OCI-LY7 (cell line): ENCODE measurements around the gene ATF7. TPM values are rescaled to one million over a fixed set of nuclear protein-coding genes. Genes with fewer than 3 reads are reported as not detected.
"Not testable (repeated sequence)": the region's sequence is repeated elsewhere in the genome, so short reads cannot be mapped to it uniquely, and the experiment has no call there.

Experiments
- BruUV-seq: library from RNA; stranded (reverse); fragments of 400-500 nt; replicated peaks from 2 replicates; lab custom pipeline; 2021; lab: Mats Ljungman, UMichigan
- CTCF ChIA-PET: fragments of 300-600 bp; sonication (Branson Sonifier 250); formaldehyde crosslinking; loops from one replicate; lab custom pipeline; 2022; ENCODE audit warnings: antibody characterized with exemption; ENCODE audit not compliant: unreplicated experiment; lab: Charles Lee
- POLR2A ChIA-PET: fragments of 300-600 bp; sonication (Branson Sonifier 250); formaldehyde crosslinking; loops from one replicate; lab custom pipeline; 2022; ENCODE audit warnings: antibody characterized with exemption; lab: Charles Lee
- DNase-seq: peaks from one replicate; pipeline ENCODE4 v3.0.0-alpha.2; 2015; ENCODE audit warnings: low spot score
- H2AFZ ChIP-seq: fragments of 200-600 bp; sonication (generic), shearing (Covaris generic); 2 replicates; pipeline ENCODE4 v1.6.1; 2014; ENCODE audit warnings: mild to moderate bottlenecking, antibody characterized with exemption, low read length, moderate library complexity
- H3K27ac ChIP-seq: fragments of 200-600 bp; sonication (generic); 2 replicates; pipeline ENCODE4 v1.5.1; 2014; ENCODE audit warnings: mixed run types, low read depth, mild to moderate bottlenecking, moderate library complexity, low read length, inconsistent platforms; ENCODE audit not compliant: poor library complexity, severe bottlenecking
- H3K36me3 ChIP-seq: fragments of 200-600 bp; sonication (generic); 2 replicates; pipeline ENCODE4 v1.6.1; 2014; ENCODE audit warnings: mild to moderate bottlenecking, antibody characterized with exemption, low read length, moderate library complexity, mixed read lengths; ENCODE audit not compliant: insufficient read depth
- H3K4me1 ChIP-seq: fragments of 200-600 bp; sonication (generic); 2 replicates; pipeline ENCODE4 v1.5.1; 2014; ENCODE audit warnings: mild to moderate bottlenecking, low read length; ENCODE audit not compliant: insufficient read depth, poor library complexity, severe bottlenecking
- H3K4me2 ChIP-seq: fragments of 200-600 bp; sonication (generic); 2 replicates; pipeline ENCODE4 v1.6.1; 2014; ENCODE audit warnings: mild to moderate bottlenecking, low read length
- H3K4me3 ChIP-seq: fragments of 200-600 bp; sonication (generic); 2 replicates; pipeline ENCODE4 v1.5.1; 2014; ENCODE audit warnings: mild to moderate bottlenecking, low read depth, low read length; ENCODE audit not compliant: poor library complexity, severe bottlenecking
- H3K79me2 ChIP-seq: fragments of 200-600 bp; sonication (generic); 2 replicates; pipeline ENCODE4 v1.6.1; 2016; ENCODE audit warnings: low read depth, mild to moderate bottlenecking, low read length, moderate library complexity, mixed read lengths; ENCODE audit not compliant: insufficient read depth
- H3K9me2 ChIP-seq: fragments of 200-600 bp; sonication (generic); 2 replicates; pipeline ENCODE4 v1.6.1; 2016; ENCODE audit warnings: mild to moderate bottlenecking, low read length, mixed read lengths; ENCODE audit not compliant: insufficient read depth
- H3K9me3 ChIP-seq: fragments of 200-600 bp; sonication (generic); 2 replicates; pipeline ENCODE4 v1.6.1; 2014; ENCODE audit warnings: mild to moderate bottlenecking, mixed run types, low read length, mixed read lengths
- H4K20me1 ChIP-seq: fragments of 200-600 bp; sonication (generic); 2 replicates; pipeline ENCODE4 v1.6.1; 2014; ENCODE audit warnings: mild to moderate bottlenecking, antibody characterized with exemption, low read length, moderate library complexity, mixed read lengths; ENCODE audit not compliant: insufficient read depth
- CTCF ChIP-seq: fragments of 200-600 bp; sonication (generic); conservative IDR thresholded peaks from 2 replicates; pipeline ENCODE4 v1.5.1; 2014; ENCODE audit warnings: mild to moderate bottlenecking, antibody characterized with exemption, low read length, moderate library complexity, mixed read lengths
- EZH2phosphoT487 ChIP-seq: fragments of 200-600 bp; sonication (generic); IDR thresholded peaks from 2 replicates; pipeline ENCODE4 v1.6.1; 2018; ENCODE audit warnings: low read depth, borderline replicate concordance, mild to moderate bottlenecking, mixed run types, antibody characterized with exemption, low read length, moderate library complexity, mixed read lengths
- intact Hi-C: fragments of 100-400 bp; cut with micrococcal nuclease; formaldehyde crosslinking; loops from one replicate; pipeline ENCODE4 v1.10.0; 2022; ENCODE audit not compliant: unreplicated experiment
- total RNA-seq, 2 experiments: library from RNA; depleted of rRNA in 1 of 2; stranded (reverse); fragments of >200 nt in 1 of 2; shearing (Covaris generic) in 1 of 2; gene quantifications; 2 replicates each; pipeline ENCODE4 v1.2.3, GENCODE V29; 2014 to 2022

The ATF7 gene
- total RNA-seq, 2 experiments from 2014 or later, result 6.8 to 23.2 TPM

- ChIA-PET CTCF (interaction anchor here (1.1 kb wide), 1 partner anchor 22 kb away, joined by 3 read pairs; no protein-coding TSS in a partner anchor), POLR2A (interaction anchor here (0.6 to 1.3 kb wide), 6 partner anchors 11 to 161 kb away, joined by 3 to 5 read pairs (median 4); partner anchors contain the start of genes AAAS and TARBP2)
- Histone ChIP-seq H3K4me1 (no peaks in the 10 kb centered on the region), H3K9me2 (no peaks in the 10 kb centered on the region), H3K4me3 (no peak overlapping the region), H3K4me2 (no peak overlapping the region), H3K36me3 (peaks cover 99% of the 10 kb centered on the region), H3K79me2 (peaks cover 5% of the 10 kb centered on the region; the same call in 1 of the 2 replicates), H3K27ac (no peak overlapping the region), H2AFZ (no peak overlapping the region), H3K9me3 (no peaks in the 10 kb centered on the region), H4K20me1 (peaks cover 4% of the 10 kb centered on the region; the same call in 1 of the 2 replicates)
- no TSS peak for BruUV-seq
- TF ChIP-seq CTCF (no peak), EZH2phosphoT487 (no peak)
- intact Hi-C loops, result no loop called here
- DNase-seq, result no peak
Observed at GRCh38 chr12:53482626-53483168, 143.5 kb downstream of the ATF7 start.

- no TSS peak for BruUV-seq
- Histone ChIP-seq H3K27ac (no peak overlapping the region), H3K9me3 (no peaks in the 10 kb centered on the region), H2AFZ (no peak overlapping the region), H4K20me1 (peaks cover 4% of the 10 kb centered on the region; the same call in 1 of the 2 replicates), H3K36me3 (peaks cover 99% of the 10 kb centered on the region), H3K4me1 (no peaks in the 10 kb centered on the region), H3K4me3 (no peak overlapping the region), H3K4me2 (no peak overlapping the region), H3K9me2 (no peaks in the 10 kb centered on the region), H3K79me2 (peaks cover 9% of the 10 kb centered on the region; the same call in 1 of the 2 replicates)
- POLR2A ChIA-PET, result interaction anchor here (0.6 to 1.3 kb wide), 10 partner anchors 10 to 189 kb away, joined by 3 to 9 read pairs (median 4); partner anchors contain the start of genes AAAS and TARBP2
- intact Hi-C loops, result no loop called here
- TF ChIP-seq CTCF, result peak; percentile 68
- no peak for TF ChIP-seq EZH2phosphoT487
- peak; percentile 58 for DNase-seq
- CTCF ChIA-PET, result interaction anchor here (0.6 to 1.1 kb wide), 2 partner anchors 22 to 130 kb away, joined by 3 read pairs; no protein-coding TSS in a partner anchor
Observed at GRCh38 chr12:53481939-53482586, 144.1 kb downstream of the ATF7 start.

DNA sequence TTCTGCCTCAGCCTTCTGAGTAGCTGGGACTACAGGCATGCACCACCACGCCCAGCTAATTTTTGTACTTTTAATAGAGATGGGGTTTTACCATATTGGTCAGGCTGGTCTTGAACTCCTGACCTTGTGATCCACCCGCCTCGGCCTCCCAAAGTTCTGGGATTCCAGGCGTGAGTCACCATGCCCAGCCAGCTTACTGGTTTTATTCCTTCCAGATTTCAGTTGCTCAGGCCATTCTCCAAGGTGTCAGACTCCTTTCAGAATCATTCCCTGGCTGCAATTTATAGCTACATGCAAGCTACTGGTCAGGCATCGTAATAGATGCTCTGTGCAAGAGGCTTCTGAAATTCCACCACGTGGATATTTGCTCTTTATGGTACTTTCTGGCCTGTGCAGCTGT is 144.7 kb downstream of the ATF7 start:
- H2AFZ ChIP-seq, H3K9me3 ChIP-seq, intact Hi-C loops, DNase-seq, H3K4me2 ChIP-seq, H3K9me2 ChIP-seq, H3K27ac ChIP-seq, H4K20me1 ChIP-seq, H3K4me3 ChIP-seq, H3K4me1 ChIP-seq, BruUV-seq: not testable (repeated sequence)
- Histone ChIP-seq H3K79me2 (peaks cover 15% of the 10 kb centered on the region), H3K36me3 (peaks cover 99% of the 10 kb centered on the region)
- CTCF ChIA-PET, result interaction anchor here (0.6 to 1.1 kb wide), 2 partner anchors 23 to 129 kb away, joined by 3 read pairs; no protein-coding TSS in a partner anchor
- POLR2A ChIA-PET, result interaction anchor here (0.7 to 1.3 kb wide), 7 partner anchors 10 to 190 kb away, joined by 3 to 9 read pairs (median 3); partner anchors contain the start of gene TARBP2
